Measurements from ENCODE around the gene PSMG1.
A peak's percentile ranks its signal among the peaks of the same experiment; 100 is the strongest.
"Not testable (repeated sequence)": the region's sequence is repeated elsewhere in the genome, so short reads cannot be mapped to it uniquely, and the experiment has no call there.

Gene PSMG1

DNA sequence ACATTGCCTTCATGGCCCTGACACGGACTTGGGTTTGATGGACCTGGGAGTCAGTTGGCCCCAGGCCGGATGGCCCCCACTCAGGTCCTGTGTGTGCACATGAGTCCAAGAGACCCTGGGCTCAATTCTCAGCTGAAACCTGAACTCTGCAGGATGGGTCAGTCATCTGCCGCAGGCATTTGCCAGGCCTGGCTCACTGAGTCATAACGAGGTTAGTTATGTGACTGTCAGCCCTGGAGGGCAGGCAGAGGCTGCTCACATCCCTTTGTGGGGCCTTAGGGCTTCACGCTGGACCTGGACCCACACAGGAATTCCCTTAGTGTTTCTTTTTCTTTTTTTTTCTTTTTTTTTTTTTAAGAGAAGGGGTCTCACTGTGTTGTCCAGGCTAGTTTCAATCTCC, 46.5 kb downstream of the PSMG1 start:
- no peak for DNase-seq (ENCODE audit: low spot score)
- H3K27me3 ChIP-seq (ENCODE audit: insufficient read depth, poor library complexity, severe bottlenecking), result no peaks in the 10 kb centered on the region
- peak; percentile 83 for ATAC-seq (ENCODE audit: low read depth)
- H3K9me3 ChIP-seq (ENCODE audit: severe bottlenecking), result no peaks in the 10 kb centered on the region
- H3K36me3 ChIP-seq (ENCODE audit: low read depth), result no peaks in the 10 kb centered on the region
- H3K4me3 ChIP-seq (ENCODE audit: severe bottlenecking), result no peak overlapping the region
- TF ChIP-seq, protein P1, sequence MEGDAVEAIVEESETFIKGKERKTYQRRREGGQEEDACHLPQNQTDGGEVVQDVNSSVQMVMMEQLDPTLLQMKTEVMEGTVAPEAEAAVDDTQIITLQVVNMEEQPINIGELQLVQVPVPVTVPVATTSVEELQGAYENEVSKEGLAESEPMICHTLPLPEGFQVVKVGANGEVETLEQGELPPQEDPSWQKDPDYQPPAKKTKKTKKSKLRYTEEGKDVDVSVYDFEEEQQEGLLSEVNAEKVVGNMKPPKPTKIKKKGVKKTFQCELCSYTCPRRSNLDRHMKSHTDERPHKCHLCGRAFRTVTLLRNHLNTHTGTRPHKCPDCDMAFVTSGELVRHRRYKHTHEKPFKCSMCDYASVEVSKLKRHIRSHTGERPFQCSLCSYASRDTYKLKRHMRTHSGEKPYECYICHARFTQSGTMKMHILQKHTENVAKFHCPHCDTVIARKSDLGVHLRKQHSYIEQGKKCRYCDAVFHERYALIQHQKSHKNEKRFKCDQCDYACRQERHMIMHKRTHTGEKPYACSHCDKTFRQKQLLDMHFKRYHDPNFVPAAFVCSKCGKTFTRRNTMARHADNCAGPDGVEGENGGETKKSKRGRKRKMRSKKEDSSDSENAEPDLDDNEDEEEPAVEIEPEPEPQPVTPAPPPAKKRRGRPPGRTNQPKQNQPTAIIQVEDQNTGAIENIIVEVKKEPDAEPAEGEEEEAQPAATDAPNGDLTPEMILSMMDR (IDR thresholded peaks at IDR 0.05; ENCODE audit: poor library complexity, severe bottlenecking), result no peak
- H3K27ac ChIP-seq (ENCODE audit: poor library complexity, severe bottlenecking), result peak overlapping the region; percentile 5
- H3K4me1 ChIP-seq (ENCODE audit: insufficient read depth, poor library complexity, severe bottlenecking), result peaks cover 9% of the 10 kb centered on the region

DNA sequence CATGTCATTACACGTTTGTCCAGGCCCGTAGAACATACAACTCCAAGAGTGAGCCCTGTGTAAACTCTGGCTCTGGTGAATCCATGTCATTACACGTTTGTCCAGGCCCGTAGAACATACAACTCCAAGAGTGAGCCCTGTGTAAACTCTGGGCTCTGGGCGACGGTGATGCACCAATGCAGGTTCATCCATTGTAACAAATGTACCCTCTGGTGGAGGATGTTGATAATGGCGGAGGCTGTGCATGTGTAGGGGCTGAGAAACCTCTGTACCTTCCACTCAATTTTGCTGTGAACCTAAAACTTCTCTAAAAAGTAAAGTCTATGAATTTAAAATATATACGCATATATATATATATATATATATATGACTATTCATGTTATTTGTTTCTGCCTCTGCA, 47.1 kb downstream of the PSMG1 start:
- not testable (repeated sequence) for H3K27ac ChIP-seq (ENCODE audit: poor library complexity, severe bottlenecking); H3K4me1 ChIP-seq (ENCODE audit: insufficient read depth, poor library complexity, severe bottlenecking)

GRCh38 chr21:39134288-39134810, 48.9 kb downstream of the PSMG1 start:
- H3K27ac ChIP-seq (ENCODE audit: poor library complexity, severe bottlenecking), result no peak overlapping the region
- no peak overlapping the region for H3K4me3 ChIP-seq (ENCODE audit: severe bottlenecking)
- H3K27me3 ChIP-seq (ENCODE audit: insufficient read depth, poor library complexity, severe bottlenecking), result no peaks in the 10 kb centered on the region
- TF ChIP-seq, protein P1 (IDR thresholded peaks at IDR 0.05; ENCODE audit: poor library complexity, severe bottlenecking), result no peak
- no peaks in the 10 kb centered on the region for H3K9me3 ChIP-seq (ENCODE audit: severe bottlenecking)
- DNase-seq (ENCODE audit: low spot score) (no peak), ATAC-seq (ENCODE audit: low read depth) (no peak)
- no peaks in the 10 kb centered on the region for H3K36me3 ChIP-seq (ENCODE audit: low read depth)
- H3K4me1 ChIP-seq (ENCODE audit: insufficient read depth, poor library complexity, severe bottlenecking), result peaks cover 9% of the 10 kb centered on the region

More for the DNA sequence above, 47.1 kb downstream of the PSMG1 start:
- H3K27me3 ChIP-seq (ENCODE audit: insufficient read depth, poor library complexity, severe bottlenecking); H3K9me3 ChIP-seq (ENCODE audit: severe bottlenecking); DNase-seq (ENCODE audit: low spot score); H3K36me3 ChIP-seq (ENCODE audit: low read depth); H3K4me3 ChIP-seq (ENCODE audit: severe bottlenecking): not testable (repeated sequence)
- peak; percentile 47; the same call in 1 of the 3 replicates for ATAC-seq (ENCODE audit: low read depth)
- TF ChIP-seq, protein P1 (IDR thresholded peaks at IDR 0.05; ENCODE audit: poor library complexity, severe bottlenecking), result peak; percentile 24

GRCh38 chr21:39132248-39132647, 51.0 kb downstream of the PSMG1 start:
- ATAC-seq (ENCODE audit: low read depth) (no peak), DNase-seq (ENCODE audit: low spot score) (no peak)
- TF ChIP-seq, protein P1 (IDR thresholded peaks at IDR 0.05; ENCODE audit: poor library complexity, severe bottlenecking), result no peak
- no peak overlapping the region for H3K4me3 ChIP-seq (ENCODE audit: severe bottlenecking)
- no peaks in the 10 kb centered on the region for H3K27me3 ChIP-seq (ENCODE audit: insufficient read depth, poor library complexity, severe bottlenecking)
- no peaks in the 10 kb centered on the region for H3K36me3 ChIP-seq (ENCODE audit: low read depth)
- H3K4me1 ChIP-seq (ENCODE audit: insufficient read depth, poor library complexity, severe bottlenecking), result peaks cover 7% of the 10 kb centered on the region
- no peaks in the 10 kb centered on the region for H3K9me3 ChIP-seq (ENCODE audit: severe bottlenecking)
- H3K27ac ChIP-seq (ENCODE audit: poor library complexity, severe bottlenecking), result no peak overlapping the region

DNA sequence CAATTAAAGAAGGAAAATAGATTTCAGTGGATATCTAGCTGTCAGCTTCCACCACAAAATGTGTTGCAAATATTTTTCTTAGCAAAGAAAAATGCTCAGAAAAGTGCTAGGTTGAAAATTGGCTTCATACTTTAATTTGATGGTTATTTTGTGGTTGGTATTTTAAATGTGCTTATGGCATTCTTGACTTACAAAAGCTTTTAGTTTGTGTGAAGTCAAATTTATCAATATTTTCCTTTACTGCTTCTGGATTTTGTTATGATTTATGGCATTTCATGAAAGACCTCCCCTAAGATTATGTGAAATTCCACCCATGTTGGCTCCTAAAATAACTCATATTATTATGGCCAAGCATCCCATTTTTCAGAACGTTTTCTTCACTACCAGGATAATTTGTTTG, 51.5 kb downstream of the PSMG1 start:
- H3K9me3 ChIP-seq (ENCODE audit: severe bottlenecking), result no peaks in the 10 kb centered on the region
- no peaks in the 10 kb centered on the region for H3K36me3 ChIP-seq (ENCODE audit: low read depth)
- no peak for DNase-seq (ENCODE audit: low spot score)
- no peak for ATAC-seq (ENCODE audit: low read depth)
- no peaks in the 10 kb centered on the region for H3K27me3 ChIP-seq (ENCODE audit: insufficient read depth, poor library complexity, severe bottlenecking)
- no peak overlapping the region for H3K27ac ChIP-seq (ENCODE audit: poor library complexity, severe bottlenecking)
- no peak overlapping the region for H3K4me3 ChIP-seq (ENCODE audit: severe bottlenecking)
- TF ChIP-seq, protein P1 (IDR thresholded peaks at IDR 0.05; ENCODE audit: poor library complexity, severe bottlenecking), result no peak
- peaks cover 5% of the 10 kb centered on the region for H3K4me1 ChIP-seq (ENCODE audit: insufficient read depth, poor library complexity, severe bottlenecking)
